Right forelimb (tissue), 1 donor: ENCODE data around the gene PLA2R1.
"Not testable (repeated sequence)": the region's sequence is repeated elsewhere in the genome, so short reads cannot be mapped to it uniquely, and the experiment has no call there.

Experiments used
- DNase-seq: peaks from one replicate; pipeline ENCODE4 v3.0.0-alpha.2; 2018

PLA2R1 gene

DNA sequence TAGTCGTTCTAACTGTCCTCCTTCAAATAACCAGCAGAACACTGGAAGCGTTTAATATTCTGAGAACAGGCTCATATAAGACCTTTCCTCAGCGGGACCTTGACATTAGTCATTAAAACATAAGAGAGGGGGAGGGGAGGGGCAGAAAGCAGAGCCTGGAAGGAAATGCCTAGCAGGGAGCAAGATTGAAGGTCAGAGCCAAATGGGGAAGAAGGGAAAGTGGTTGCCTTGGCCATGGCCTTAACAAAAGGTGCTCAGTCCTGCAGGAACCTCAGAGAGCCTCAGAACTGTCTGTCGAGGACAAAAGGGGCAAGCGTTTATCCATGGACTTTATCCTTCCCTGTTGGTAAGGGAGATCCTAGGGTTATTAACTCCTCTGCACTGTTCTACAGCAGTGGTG, 856 bp upstream of the PLA2R1 start:
- no peak for DNase-seq

DNA sequence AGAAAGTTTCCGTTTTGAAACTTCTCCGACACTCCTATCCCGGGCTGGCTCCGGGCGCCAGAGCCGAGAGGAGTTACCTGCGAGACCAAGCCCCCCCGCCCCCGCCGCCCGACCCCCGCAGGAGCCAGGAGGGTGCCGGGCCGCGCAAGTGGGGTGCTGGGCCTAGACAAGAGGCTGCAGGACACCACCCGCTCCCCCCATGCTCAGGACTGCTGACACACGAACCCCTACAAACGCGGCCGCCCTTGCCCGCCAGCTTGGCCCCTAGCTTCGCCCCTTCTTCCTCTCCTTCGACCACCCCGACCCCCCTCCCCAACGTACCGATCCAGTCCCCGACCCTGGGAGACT, 497 bp downstream of the PLA2R1 start:
- DNase-seq = peak; percentile 49

DNA sequence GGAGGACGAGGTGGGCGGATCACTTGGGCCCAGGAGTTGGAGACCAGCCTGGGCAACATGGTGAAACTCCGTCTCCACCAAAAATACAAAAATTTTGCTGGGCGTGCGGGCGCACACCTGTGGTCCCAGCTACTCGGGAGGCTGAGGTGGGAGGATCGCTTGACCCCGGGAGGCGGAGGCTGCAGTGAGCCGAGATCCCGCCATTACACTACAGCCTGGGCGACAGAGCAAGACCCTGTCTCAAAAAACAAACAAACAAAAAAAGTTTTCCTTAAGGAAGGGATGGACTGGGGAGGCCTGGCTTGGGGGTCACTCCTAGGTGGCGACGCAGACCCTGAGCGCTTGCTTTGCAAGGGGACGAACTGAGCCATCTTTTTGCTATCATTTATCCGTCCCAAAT, 882 bp downstream of the PLA2R1 start:
- no peak for DNase-seq

DNA sequence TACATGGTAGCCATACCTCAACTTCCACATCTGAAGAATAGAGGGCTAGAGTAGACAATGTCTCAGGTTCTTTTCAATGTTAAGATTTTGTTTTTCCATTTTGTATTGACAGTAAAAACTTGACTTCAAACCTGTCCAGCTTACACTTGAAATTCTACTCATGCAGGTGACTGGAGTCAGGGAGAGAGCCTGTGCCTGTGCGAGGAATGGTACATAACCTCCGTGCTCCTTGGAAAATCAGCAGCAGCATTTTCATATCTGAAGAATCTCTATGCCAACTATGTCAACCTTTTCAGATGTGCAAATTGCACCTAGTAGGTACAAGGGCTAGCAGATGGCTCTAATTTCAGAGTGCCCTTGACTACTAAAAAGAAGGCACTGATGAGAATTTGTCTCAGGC, 2.1 kb downstream of the PLA2R1 start:
- DNase-seq = no peak

DNA sequence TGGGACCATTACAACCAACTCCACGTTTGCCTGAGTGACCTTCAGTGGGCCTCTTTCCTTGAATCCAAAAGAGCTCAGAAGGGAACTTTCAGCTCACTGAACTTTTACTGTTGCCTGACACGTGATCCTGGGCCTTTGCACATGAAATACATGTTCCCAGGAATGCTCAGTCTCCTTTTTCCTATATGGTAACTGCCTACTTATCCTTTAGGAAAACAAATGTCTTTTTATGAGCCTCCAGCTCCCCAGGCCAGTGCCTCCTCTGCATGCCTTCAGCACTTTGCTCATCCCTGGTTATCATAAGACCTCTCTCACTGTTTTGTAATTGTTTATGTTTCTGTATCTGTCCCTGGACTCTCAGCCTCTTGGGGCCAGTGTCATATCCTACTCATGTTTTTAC, 5.1 kb downstream of the PLA2R1 start:
- no peak for DNase-seq

DNA sequence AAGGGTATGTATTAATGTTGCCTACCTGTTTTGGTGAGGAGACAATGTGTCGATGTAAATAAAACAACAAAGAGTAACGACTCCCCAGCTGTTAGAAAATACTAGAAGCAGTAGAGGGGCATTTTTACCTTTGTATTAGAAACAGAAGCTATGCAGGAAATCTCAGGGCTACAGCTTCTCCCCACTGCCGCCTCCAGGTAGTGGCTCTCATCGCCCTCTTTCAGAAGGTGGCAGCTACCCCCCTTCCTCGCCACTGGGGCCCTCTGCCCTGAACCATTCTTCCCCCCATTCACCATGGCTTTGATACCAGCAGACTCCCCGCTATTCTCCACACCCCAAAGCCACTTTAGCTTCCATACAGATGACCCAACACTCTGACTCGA, 6.7 kb downstream of the PLA2R1 start:
- no peak for DNase-seq

DNA sequence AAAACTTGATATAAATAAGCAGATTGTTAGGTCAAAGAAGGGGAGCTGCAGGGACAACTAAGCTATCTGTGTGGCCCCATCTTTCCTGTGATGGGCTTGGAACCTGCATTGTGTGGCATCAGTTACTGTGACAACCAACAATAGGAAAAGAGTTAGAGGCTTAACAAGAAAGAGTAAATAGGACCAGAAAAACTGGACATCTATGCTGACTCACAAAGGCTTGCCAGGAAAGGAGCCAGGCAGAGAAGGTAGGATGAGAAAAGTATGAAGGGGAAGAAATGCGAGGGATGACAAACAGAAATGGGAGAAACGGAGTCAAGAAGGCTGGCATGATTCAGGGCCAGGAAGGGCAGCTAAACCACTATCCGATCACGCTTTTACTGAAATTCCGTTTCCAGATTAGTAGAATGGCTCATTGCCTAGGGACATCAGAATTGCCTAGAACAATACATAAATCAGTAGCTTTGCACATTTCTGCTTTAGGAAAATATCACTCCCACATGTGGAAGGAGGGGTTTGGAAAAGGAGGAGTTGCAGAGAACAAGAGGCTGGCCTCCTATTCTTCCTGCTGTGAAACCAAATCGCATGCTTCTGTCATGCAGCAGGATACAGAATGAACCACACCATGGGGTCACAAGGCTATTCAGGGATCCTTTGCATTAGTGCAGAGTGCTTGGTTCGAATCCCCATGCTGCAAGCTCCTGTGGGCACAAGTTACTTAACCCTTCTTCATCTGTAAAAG, 7.3 kb downstream of the PLA2R1 start:
- DNase-seq = no peak

DNA sequence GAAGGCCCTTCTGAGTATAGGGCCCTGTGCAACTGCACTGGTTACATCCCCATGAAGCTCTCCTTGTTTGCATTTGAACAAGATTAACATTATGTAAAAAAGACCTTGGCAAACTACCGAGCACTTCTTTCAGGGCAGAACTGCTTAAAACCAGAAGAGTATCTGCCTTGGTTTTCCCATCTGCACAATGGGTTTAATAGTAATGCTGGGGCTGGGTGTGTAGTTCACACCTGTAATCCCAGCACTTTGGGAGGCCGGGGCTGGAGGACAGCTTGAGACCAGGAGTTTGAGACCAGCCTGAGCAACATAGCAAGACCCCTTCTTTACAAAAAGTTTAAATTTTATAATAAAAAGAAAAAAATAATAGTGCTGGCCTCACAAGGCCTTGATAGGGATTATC, 8.5 kb downstream of the PLA2R1 start:
- no peak for DNase-seq

DNA sequence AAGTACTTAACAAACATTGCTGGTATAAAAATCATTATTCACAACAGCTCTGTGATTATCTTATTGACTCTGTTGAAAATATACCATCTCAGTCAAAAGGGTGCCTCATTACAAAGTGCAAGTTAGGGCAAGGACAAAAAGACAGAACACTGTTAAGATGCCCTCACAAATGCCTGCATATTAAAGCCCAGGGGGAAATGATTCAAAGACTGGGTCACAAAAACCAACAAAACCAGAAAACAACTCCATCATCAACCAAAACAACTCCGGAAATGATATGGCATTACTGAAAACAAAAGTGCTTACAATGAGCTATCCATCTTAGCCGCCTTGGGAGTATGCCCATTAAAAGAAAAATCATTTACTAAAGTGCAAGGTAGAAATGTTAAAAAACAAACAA, 9.9 kb downstream of the PLA2R1 start:
- DNase-seq = no peak

DNA sequence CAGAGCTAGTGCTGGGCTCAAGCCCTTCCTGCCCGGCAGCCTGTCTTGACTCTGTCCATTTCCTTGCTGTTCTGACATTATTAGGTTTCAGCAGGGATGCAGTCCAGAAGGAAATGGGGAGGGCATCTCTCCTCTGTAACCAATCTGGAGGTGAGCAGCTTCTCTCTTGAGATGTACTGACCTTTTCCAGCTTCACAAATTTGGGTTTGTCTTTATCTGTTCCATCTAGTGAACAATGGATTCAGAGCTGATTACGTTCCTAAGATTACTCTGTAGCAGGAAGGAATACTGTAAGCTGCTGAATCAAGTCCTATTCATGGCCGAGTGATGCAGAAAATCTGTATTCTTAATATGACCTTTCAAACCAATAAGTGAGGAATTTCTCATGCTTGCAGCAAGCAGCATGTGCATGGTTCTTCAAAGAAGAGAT, 11.0 kb downstream of the PLA2R1 start:
- DNase-seq = no peak

DNA sequence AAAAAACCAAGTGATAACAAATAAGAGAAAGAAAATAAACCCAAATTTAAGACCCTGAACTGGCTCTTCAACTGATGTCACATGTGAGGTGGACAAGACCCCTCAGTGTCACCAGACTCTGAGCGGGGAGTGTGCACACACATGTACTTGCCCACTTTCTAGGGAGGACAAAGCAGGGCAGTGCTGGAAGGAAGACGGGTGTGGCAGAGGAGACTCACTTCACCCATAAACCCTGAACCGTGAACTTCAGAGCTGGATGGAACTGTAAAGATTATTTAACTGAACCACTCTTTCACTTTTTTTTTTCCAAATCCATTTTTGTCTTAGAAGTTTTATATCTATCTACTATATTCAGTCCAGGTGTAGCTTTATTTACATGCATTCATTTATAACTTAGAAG, 12.3 kb downstream of the PLA2R1 start:
- DNase-seq = no peak

DNA sequence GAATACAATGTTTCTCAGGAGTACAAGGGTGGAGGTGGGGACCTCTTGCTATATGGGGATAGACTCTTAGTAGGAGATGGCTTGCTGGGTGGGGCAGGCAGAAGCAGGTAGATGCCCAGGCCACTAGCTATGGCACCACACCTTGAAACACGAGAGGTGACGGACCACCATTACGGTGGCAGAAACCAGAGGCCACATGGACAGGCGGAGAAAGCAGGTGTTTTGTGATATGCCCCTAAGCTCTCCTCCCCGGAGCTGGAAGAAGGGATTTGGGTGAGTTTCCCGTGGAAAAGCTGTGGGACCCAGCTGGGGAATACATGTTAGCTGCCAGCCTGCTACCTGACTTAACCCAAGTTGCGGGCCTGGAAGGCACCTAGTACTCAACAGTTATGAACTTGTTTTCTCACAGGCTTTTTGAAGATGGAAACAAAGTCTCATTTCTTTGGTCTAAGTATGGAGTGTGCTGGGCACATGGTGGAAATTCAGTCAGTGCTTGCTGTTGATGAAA, 16.7 kb downstream of the PLA2R1 start:
- DNase-seq = no peak

DNA sequence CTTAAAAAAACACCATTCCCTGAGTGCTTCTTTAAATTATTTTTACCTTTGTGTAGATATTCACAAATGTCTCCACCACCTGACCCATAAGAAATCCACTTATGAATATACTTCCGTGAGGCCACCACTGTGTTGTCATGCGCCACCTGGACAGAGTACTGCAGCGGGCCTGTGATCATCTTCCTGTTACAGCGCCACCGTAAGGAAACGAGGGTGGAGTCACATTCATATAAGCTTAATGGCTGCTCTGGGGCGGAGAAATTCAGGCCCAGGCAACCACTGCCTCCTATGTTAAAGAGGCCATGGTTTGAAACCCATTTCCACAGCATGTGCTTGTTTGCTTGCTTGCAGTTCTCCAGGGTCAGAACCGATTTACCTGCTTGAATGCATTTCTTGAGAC, 17.7 kb downstream of the PLA2R1 start:
- no peak for DNase-seq

DNA sequence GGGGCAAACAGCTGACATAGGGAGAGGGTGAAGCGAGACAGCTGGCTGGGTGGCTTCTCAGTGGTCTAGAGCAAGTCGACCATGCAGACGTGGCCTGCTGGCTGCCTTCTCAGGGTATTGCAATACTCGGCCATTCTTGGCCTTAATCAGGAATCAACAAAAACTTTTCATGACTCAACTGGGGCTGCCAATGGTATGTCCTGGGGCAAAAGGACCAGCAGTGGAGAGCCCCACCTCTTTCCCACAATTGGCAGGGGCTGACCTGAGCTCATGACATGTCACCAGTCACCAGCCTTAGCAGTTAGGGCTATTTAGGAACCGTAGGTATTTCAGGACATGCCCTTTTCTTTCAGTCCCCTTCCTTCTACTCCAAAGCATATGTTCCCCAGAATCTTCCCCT, 19.1 kb downstream of the PLA2R1 start:
- no peak for DNase-seq

DNA sequence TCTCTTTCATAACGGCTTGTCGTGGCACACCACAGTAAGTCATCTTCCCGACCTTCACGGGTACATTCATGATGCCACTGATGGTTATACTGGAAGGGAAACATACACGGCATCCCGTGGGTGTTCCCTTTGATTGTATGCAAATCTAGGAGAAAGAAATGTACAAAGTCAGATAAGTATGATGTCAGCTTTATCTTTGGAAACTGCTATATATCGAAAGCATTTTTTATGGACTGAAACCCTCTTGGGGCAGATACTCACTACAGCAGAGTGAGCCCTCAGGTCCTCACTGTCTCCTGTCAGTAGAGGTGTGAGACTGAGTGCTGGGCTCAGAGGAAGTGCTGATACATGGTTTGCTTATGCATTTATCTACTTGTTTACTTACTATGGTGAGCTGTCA, 20.4 kb downstream of the PLA2R1 start:
- DNase-seq = no peak

DNA sequence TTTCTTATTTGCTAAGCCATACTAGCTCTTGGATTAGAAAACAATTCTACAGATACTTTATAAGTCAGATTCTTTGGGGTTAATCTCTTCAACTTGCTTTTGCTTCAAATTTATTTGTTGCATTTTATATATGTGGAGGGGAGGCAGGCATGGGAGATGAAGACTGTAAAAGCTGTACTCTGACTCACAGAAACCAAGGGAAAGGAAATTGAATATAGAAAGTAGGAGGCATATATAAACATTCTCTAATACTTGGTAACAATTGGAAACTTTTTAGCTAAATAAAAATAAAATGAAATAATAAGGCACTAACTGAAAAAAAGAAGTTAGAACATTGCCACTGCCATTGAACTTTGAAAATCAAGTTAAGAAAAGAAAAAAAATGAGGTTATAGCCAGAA, 21.3 kb downstream of the PLA2R1 start:
- no peak for DNase-seq

DNA sequence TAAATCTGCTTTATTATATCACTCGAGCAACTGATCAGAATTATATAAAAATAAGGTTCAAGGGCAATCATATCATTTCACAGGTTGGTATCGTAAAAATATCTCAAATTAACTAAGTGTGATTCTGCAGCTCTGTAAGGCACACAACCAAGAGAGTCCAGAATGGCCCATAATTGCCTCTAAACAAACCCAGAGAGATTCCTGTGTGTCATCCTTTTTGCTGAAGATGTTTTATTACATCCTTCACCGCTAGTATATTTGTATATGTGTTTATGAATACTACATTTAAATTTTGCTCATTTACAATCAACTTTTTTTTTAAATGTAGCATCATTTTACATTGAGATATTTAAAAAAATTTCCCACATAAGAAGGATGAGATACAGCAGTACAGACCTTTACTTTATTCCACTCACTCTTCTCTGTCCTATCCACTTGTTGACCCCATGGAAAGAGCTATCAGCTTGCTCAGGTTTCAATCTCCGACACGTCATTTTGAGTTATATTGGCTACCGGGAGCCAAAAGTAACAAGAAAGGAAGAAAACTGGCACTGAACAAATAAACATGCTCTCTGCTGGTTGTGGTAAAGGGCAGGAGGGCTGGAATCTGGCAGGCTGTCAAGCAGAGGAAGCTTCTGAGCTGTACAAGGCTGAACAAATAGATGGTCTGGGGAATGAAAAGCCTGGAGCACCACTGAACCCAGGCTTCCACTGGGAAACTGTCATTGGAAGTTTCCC, 23.1 kb downstream of the PLA2R1 start:
- no peak for DNase-seq

DNA sequence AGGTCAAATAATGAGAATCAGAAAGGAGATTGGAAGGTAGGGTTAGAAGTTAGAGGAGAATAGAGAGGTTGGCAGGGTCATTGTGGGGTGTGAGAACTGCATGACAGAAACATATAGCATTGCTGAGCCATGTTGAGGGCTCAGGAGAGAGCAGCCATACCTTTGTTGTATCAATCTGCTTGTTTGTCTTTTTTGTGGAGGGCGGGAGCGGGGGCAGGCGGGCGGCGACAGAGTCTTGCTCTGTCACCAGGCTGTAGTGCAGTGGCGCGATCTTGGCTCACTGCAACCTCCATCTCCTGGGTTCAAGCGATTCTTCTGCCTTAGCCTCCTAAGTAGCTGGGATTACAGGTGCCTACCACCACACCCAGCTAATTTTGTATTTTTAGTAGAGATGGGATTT, 23.8 kb downstream of the PLA2R1 start:
- DNase-seq = not testable (repeated sequence)

DNA sequence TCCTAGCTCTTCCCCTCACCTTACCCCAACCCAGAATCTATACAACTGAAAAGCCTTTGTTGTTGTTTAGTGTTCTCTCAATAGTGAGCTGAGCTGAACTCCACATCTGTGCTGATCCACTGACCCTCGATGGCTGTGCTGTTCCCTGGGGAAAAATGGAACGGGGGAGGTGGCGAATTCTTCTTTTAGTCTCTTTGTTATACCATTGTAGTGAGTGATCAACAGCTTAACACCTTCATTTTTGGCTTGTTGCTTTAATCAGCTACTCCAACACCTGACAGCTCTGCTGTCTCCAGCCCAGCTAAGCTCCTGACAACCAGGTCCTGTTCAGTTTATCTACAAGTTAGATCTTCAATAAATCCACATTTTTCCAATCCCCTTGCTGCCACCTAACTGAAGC, 25.7 kb downstream of the PLA2R1 start:
- no peak for DNase-seq

DNA sequence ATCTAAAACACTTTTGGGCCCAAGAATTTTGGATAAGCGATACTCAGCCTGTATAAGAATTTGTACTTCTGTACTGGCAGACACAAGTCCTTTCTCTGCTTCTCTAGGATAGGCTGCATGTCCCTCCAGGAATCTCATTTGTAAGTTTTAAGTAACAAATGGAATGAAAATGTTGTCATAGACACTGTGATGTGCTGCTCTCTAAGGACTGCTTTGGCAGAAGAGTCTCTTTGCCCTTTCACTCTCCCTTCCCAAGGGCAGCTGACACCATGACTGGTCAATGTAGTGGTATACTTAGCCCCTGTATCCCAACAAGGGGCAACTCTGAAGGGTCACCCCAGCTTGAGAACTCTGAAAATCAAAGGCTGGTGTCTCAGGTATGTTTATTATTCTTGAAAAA, 27.3 kb downstream of the PLA2R1 start:
- DNase-seq = no peak

DNA sequence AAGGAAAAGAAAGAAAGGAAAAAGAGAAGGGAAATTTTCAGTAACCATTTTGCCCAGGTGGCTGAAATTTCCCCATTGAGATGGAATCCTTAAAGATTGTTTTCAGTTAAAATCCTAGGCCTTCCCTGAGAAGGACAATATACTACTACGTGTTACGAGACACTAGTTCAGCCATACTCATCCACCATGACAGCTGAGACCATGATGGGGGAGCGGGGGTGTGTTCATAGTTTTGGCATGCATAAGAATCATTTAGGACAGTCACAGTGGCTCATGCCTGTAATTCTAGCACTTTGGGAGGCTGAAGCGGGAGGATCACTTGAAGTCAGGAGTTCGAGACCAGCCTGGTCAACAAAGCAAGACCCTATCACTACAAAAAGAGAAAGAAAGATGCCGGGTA, 28.0 kb downstream of the PLA2R1 start:
- DNase-seq = no peak

DNA sequence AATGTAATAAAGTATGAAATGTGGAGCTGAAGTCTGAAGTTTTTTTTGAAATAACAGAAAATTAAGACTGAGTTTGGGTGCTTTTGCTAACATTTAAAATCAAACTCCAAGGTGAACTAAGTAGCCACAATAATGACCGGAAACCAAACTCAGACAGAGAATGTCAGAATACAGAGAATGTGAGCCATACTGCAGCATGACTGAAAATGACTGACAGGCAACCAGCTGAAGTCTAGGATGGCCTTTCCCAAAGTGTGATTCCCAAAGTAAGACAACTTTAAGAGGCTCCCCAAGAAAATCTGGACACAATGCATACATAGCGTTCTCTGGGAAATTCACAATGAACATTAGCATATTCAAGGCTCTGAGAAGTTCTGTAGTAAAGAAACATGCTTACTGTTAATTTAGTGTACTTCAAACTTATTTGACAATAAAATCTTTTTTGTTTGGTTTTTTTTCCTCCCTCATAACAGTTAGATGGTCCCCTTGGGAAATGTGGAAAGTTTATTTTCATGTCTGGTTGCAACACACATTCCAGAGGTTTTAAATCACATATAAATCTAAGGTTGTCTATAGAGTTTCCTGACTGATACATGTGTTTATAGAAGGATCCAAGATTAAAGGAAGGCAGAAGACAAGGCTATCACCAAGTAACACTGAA, 28.6 kb downstream of the PLA2R1 start:
- DNase-seq = no peak

DNA sequence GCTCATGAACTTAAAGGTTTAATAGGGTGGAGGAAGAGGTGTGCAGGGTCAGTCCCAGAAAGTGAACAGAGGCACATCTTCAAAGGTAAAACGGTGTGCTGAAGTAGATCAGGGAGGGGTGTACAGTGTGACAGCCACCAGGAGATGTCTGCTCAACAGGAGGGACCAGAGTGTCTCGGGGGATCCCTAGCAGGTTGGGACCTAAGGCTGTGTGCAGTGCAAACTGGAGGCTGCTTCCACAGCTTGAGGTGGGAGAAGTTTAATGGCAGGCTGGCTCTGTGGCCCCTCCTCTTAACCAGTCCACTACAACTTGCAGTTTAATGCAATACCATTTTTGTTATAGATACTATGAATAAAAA, 33.2 kb downstream of the PLA2R1 start:
- no peak for DNase-seq
